Mucosa of rectum (tissue), 2 donors: ENCODE measurements around the gene RBM26.
"Not testable (repeated sequence)": the region's sequence is repeated elsewhere in the genome, so short reads cannot be mapped to it uniquely, and the experiment has no call there.

Experiments
- H3K27ac ChIP-seq, 2 donors: one replicate each; pipeline ENCODE4 v1.7.0; 2013; ENCODE audit warnings: inconsistent platforms in 2 of 2, low read depth in 2 of 2, low read length in 2 of 2
- H3K27me3 ChIP-seq, 2 donors: one replicate each; pipeline ENCODE4 v1.7.0; 2013; ENCODE audit warnings: low read length in 2 of 2; ENCODE audit not compliant: control insufficient read depth in 2 of 2, insufficient read depth in 2 of 2
- H3K36me3 ChIP-seq, 2 donors: one replicate each; pipeline ENCODE4 v1.7.0; 2013; ENCODE audit warnings: low read length in 2 of 2; ENCODE audit not compliant: control insufficient read depth in 2 of 2, insufficient read depth in 2 of 2
- H3K4me1 ChIP-seq, 2 donors: one replicate each; pipeline ENCODE4 v1.7.0; 2013; ENCODE audit warnings: low read length in 2 of 2, mild to moderate bottlenecking in 1 of 2; ENCODE audit not compliant: control insufficient read depth in 2 of 2, insufficient read depth in 2 of 2
- H3K4me3 ChIP-seq, 2 donors: one replicate each; pipeline ENCODE4 v1.7.0; 2013; ENCODE audit warnings: low read length in 2 of 2
- H3K9ac ChIP-seq, 2 donors: one replicate each; pipeline ENCODE4 v1.7.0; 2013; ENCODE audit warnings: low read length in 2 of 2, low read depth in 1 of 2, mild to moderate bottlenecking in 1 of 2
- H3K9me3 ChIP-seq, 2 donors: one replicate each; pipeline ENCODE4 v1.7.0; 2013; ENCODE audit warnings: low read length in 2 of 2; ENCODE audit not compliant: control insufficient read depth in 2 of 2
- donor health status: healthy.
- donor health status: Normal muscosa, but diverticular disease.

The RBM26 gene

GRCh38 chr13:79287939-79288795, 117.9 kb downstream of the RBM26 start:
- no peaks in the 10 kb centered on the region for H3K27me3 ChIP-seq
- no peaks in the 10 kb centered on the region for H3K36me3 ChIP-seq
- no peaks in the 10 kb centered on the region for H3K9me3 ChIP-seq
- H3K27ac ChIP-seq, result no peak overlapping the region
- no peak overlapping the region for H3K9ac ChIP-seq
- H3K4me3 ChIP-seq, result no peak overlapping the region
- no peaks in the 10 kb centered on the region for H3K4me1 ChIP-seq

DNA sequence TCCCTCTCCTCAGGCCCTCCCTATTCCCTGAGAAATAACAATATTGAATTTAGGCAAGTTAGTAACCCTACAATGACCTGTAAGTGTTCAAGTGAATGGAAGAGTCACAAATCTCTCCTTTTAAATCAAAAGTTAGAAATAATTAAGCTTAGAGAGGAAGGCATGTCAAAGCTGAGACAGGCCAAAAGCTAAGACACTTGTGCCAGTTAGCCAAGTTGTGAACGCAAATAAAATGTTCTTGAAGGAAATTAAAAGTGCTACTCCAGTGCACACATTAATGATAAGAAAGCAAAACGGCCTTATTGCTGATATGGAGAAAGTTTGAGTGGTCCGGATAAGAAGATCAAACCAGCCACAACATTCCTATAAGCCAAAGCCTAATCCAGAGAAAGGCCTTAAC, 120.9 kb downstream of the RBM26 start:
- no peak overlapping the region for H3K27ac ChIP-seq
- H3K9me3 ChIP-seq, result no peaks in the 10 kb centered on the region
- H3K27me3 ChIP-seq, result no peaks in the 10 kb centered on the region
- no peak overlapping the region for H3K4me3 ChIP-seq
- H3K9ac ChIP-seq, result no peak overlapping the region
- H3K36me3 ChIP-seq, result no peaks in the 10 kb centered on the region
- no peaks in the 10 kb centered on the region for H3K4me1 ChIP-seq

GRCh38 chr13:79283742-79284141, 122.3 kb downstream of the RBM26 start:
- Histone ChIP-seq H3K9ac (no peak overlapping the region), H3K4me3 (no peak overlapping the region), H3K4me1 (no peaks in the 10 kb centered on the region), H3K36me3 (no peaks in the 10 kb centered on the region), H3K27ac (no peak overlapping the region), H3K27me3 (no peaks in the 10 kb centered on the region), H3K9me3 (no peaks in the 10 kb centered on the region)

GRCh38 chr13:79282976-79283375, 123.1 kb downstream of the RBM26 start:
- no peaks in the 10 kb centered on the region for H3K27me3 ChIP-seq
- H3K9me3 ChIP-seq, result no peaks in the 10 kb centered on the region
- H3K27ac ChIP-seq, result no peak overlapping the region
- H3K9ac ChIP-seq, result no peak overlapping the region
- no peaks in the 10 kb centered on the region for H3K4me1 ChIP-seq
- H3K4me3 ChIP-seq, result no peak overlapping the region
- no peaks in the 10 kb centered on the region for H3K36me3 ChIP-seq

DNA sequence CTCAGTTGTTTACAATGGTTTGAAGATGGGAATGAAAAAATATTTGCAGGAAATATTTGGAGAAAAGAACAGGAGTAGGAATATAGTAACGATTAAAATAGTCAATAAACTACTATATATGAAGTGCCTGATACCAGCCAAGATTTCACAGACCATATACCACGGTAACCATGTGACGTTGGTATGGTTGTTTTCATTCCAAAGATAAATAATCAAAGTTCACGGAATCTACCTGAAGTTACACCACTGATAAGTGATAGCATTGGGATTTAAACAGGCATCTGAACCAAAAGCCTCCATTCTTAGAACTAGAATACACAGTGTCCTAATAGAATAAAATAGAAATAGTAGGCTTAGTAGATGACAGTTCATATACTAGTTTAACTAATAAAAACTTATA, 123.5 kb downstream of the RBM26 start:
- Histone ChIP-seq H3K27ac (no peak overlapping the region), H3K27me3 (no peaks in the 10 kb centered on the region), H3K36me3 (no peaks in the 10 kb centered on the region), H3K9ac (no peak overlapping the region), H3K4me3 (no peak overlapping the region), H3K9me3 (no peaks in the 10 kb centered on the region), H3K4me1 (no peaks in the 10 kb centered on the region)

DNA sequence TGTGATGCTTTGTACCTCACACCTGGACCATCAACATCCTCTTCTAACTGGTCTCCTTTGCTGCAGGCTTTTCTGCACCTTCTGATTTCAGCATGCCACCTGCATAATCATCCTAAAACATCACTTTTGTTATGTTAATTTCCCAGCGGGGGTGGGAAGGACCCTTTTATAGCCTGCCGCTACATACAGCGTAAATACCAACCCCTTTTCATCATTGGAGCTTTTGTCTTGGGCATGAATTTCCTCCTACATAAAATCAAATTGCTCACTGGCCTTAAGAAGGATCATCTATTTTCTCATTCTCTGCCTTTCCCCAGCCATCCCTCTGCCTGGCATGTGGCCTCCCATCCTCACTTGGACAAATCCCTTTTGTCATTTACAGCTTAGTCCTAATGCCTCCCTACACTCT, 124.7 kb downstream of the RBM26 start:
- Histone ChIP-seq H3K9me3 (no peaks in the 10 kb centered on the region), H3K9ac (no peak overlapping the region), H3K27ac (no peak overlapping the region), H3K36me3 (no peaks in the 10 kb centered on the region), H3K4me1 (no peaks in the 10 kb centered on the region), H3K4me3 (no peak overlapping the region), H3K27me3 (no peaks in the 10 kb centered on the region)

DNA sequence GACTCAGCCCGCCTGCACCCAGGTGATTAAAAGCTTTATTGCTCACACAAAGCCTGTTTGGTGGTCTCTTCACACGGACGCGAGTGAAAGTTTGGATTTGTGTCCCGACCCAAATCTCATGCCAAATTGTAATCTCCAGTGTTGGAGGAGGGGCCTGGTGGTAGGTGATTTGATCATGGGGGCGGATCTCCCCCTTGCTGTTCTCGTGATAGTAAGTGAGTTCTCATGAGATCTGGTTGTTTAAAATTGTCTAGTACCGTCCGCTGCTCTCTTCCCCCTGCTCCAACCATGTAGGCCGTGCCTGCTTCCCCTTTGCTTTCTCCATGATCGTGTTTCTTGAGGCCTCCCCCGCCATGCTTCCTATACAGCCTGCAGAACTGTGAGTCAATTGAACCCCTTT, 126.3 kb downstream of the RBM26 start:
- not testable (repeated sequence) for H3K27ac ChIP-seq, H3K9ac ChIP-seq, H3K9me3 ChIP-seq, H3K4me1 ChIP-seq, H3K36me3 ChIP-seq, H3K4me3 ChIP-seq, H3K27me3 ChIP-seq

DNA sequence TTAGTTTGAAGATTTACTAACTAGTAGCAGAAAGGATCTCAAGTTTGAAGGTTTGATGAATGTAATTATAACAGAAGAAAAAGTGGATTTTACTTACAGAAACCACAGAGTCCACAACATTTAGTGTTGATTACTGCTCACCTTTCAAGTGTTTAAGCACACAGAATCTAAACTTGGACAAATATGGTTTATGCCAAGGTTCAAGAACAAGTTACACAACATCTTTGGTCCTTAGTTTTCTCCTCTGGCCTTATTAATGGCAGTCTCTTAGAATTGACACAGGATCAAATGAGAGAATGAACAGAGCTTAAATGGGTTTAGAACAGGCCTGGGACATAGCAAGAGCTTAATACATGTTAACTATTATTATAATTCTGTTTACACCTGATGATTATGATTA, 133.0 kb downstream of the RBM26 start:
- no peak overlapping the region for H3K27ac ChIP-seq

GRCh38 chr13:79271616-79272015, 134.4 kb downstream of the RBM26 start:
- H3K27me3 ChIP-seq, result no peaks in the 10 kb centered on the region

More for the DNA sequence above, 133.0 kb downstream of the RBM26 start:
- H3K4me3 ChIP-seq, result no peak overlapping the region
- no peaks in the 10 kb centered on the region for H3K27me3 ChIP-seq
- no peaks in the 10 kb centered on the region for H3K9me3 ChIP-seq
- no peak overlapping the region for H3K9ac ChIP-seq
- H3K36me3 ChIP-seq, result no peaks in the 10 kb centered on the region
- H3K4me1 ChIP-seq, result no peaks in the 10 kb centered on the region

GRCh38 chr13:79270859-79271258, 135.2 kb downstream of the RBM26 start:
- Histone ChIP-seq H3K36me3 (no peaks in the 10 kb centered on the region), H3K4me3 (no peak overlapping the region), H3K27ac (no peak overlapping the region), H3K4me1 (no peaks in the 10 kb centered on the region), H3K9ac (no peak overlapping the region), H3K27me3 (no peaks in the 10 kb centered on the region), H3K9me3 (no peaks in the 10 kb centered on the region)

More at GRCh38 chr13:79271616-79272015, 134.4 kb downstream of the RBM26 start:
- no peaks in the 10 kb centered on the region for H3K4me1 ChIP-seq
- no peak overlapping the region for H3K4me3 ChIP-seq
- no peaks in the 10 kb centered on the region for H3K36me3 ChIP-seq
- no peak overlapping the region for H3K9ac ChIP-seq
- H3K27ac ChIP-seq, result no peak overlapping the region
- H3K9me3 ChIP-seq, result no peaks in the 10 kb centered on the region
